GM12878 (cell line): Measurements from ENCODE around the gene BCS1L. TPM values are rescaled to one million over a fixed set of nuclear protein-coding genes. Genes with fewer than 3 reads are reported as not detected.

Source experiments
- ATAC-seq: fragments of 200-7000 bp; cut with Tn5 transposase; 3 replicates; pipeline ENCODE4 v1.9.1; 2020; ENCODE audit warnings: mild to moderate bottlenecking, moderate library complexity
- BruUV-seq: library from RNA; stranded (reverse); fragments of 400-500 nt; replicated peaks from 2 replicates; lab custom pipeline; 2021; lab: Mats Ljungman, UMichigan
- CTCF ChIA-PET: fragments of 300-600 bp; sonication (Branson Sonifier 250); formaldehyde crosslinking; extraction: SDS; loops from one replicate; lab custom pipeline; 2021; ENCODE audit warnings: inconsistent platforms; lab: Yijun Ruan, JAX
- POLR2A ChIA-PET: fragments of 350-600 bp; formaldehyde crosslinking; extraction: SDS; loops from one replicate; lab custom pipeline; 2021; ENCODE audit warnings: inconsistent platforms; lab: Charles Lee
- RAD21 ChIA-PET: fragments of 300-600 bp; sonication (Branson Sonifier 250); formaldehyde crosslinking; loops from one replicate; lab custom pipeline; 2023; ENCODE audit warnings: antibody characterized with exemption; ENCODE audit not compliant: unreplicated experiment; lab: Charles Lee
- SMC1A ChIA-PET: fragments of 300-600 bp; sonication (Branson Sonifier 250); formaldehyde crosslinking; loops from one replicate; lab custom pipeline; 2023; ENCODE audit not compliant: unreplicated experiment, uncharacterized antibody; lab: Charles Lee
- DNase-seq: peaks from one replicate; pipeline ENCODE4 v3.0.0-alpha.2; 2011; ENCODE audit warnings: low read depth, low spot score
- FAIRE-seq: peaks from 3 replicates; lab custom pipeline; 2011; peaks lifted over from hg19 to GRCh38; lab: Jason Lieb, UNC
- H2AFZ ChIP-seq: 2 replicates; pipeline ENCODE4 v1.6.0; 2011; ENCODE audit warnings: low read depth, low read length, control low read depth; ENCODE audit not compliant: control insufficient read depth
- H3K27ac ChIP-seq: 2 replicates; pipeline ENCODE4 v1.5.1; 2011; ENCODE audit warnings: control low read depth; ENCODE audit not compliant: control insufficient read depth, insufficient read depth
- H3K27me3 ChIP-seq, 2 experiments: replicated peaks in 1 of 2; 2 replicates each; pipeline versions ENCODE4 v1.6.0 to v1.6.1; 2011; ENCODE audit warnings: low read length in 1 of 2; ENCODE audit not compliant: control insufficient read depth in 2 of 2, insufficient read depth in 2 of 2
- H3K36me3 ChIP-seq, 2 experiments: 2 replicates each; pipeline ENCODE4 v1.5.1; 2011; ENCODE audit warnings: low read length in 1 of 2; ENCODE audit not compliant: control insufficient read depth in 2 of 2, insufficient read depth in 2 of 2
- H3K4me1 ChIP-seq: 2 replicates; pipeline ENCODE4 v1.6.1; 2011; ENCODE audit warnings: mild to moderate bottlenecking, low read length, moderate library complexity, mixed read lengths; ENCODE audit not compliant: control insufficient read depth, insufficient read depth
- H3K4me2 ChIP-seq: 2 replicates; pipeline ENCODE4 v1.6.0; 2011; ENCODE audit warnings: control low read depth; ENCODE audit not compliant: control insufficient read depth, insufficient read depth
- H3K4me3 ChIP-seq: fragments of 200-600 bp; sonication (generic); 2 replicates; pipeline ENCODE4 v1.5.1; 2016
- H3K79me2 ChIP-seq: 2 replicates; pipeline ENCODE4 v1.6.0; 2011; ENCODE audit warnings: low read length; ENCODE audit not compliant: control insufficient read depth, insufficient read depth
- H3K9ac ChIP-seq: 2 replicates; pipeline ENCODE4 v1.8.0; 2011; ENCODE audit warnings: low read length, control low read depth, mixed read lengths; ENCODE audit not compliant: control insufficient read depth, insufficient read depth
- H3K9me3 ChIP-seq: replicated peaks from 3 replicates; pipeline ENCODE4 v1.5.1; 2011; ENCODE audit warnings: mild to moderate bottlenecking, low read length; ENCODE audit not compliant: control insufficient read depth, insufficient read depth
- H4K20me1 ChIP-seq: 2 replicates; pipeline ENCODE4 v1.6.0; 2011; ENCODE audit not compliant: control insufficient read depth, insufficient read depth
- CHD4 ChIP-seq: fragments of 200-600 bp; sonication (generic); IDR thresholded peaks from 2 replicates; pipeline ENCODE4 v1.6.1; 2016; ENCODE audit warnings: mild to moderate bottlenecking
- MYB ChIP-seq: fragments of 150-350 bp; IDR thresholded peaks from 2 replicates; pipeline ENCODE4 v1.6.1; 2014; ENCODE audit warnings: mild to moderate bottlenecking, low read depth, low read length, borderline replicate concordance
- NR2F1 ChIP-seq: fragments of 450-650 bp; conservative IDR thresholded peaks from 2 replicates; pipeline ENCODE4 v1.6.1; 2017; ENCODE audit warnings: mild to moderate bottlenecking
- SP1 ChIP-seq: IDR thresholded peaks from one replicate; pipeline ENCODE4 v1.6.1; 2011; ENCODE audit warnings: low read depth, low read length
- WGBS: methylation state at CpG from one replicate; pipeline ENCODE4 v1.1.6; 2016; ENCODE audit warnings: low lambda C conversion rate; ENCODE audit not compliant: insufficient replicate concordance, insufficient coverage; ENCODE audit errors: missing lambda C conversion rate; 5-methylcytosine and 5-hydroxymethylcytosine counted together
- in situ Hi-C: fragments of 300-500 bp; cut with MboI; formaldehyde crosslinking; loops from 9 replicates; pipeline ENCODE4 v1.14.3; 2018; ENCODE audit warnings: mixed read lengths
- intact Hi-C: fragments of 100-400 bp; cut with micrococcal nuclease; formaldehyde crosslinking; loops from one replicate; pipeline ENCODE4 v1.14.2; 2022; ENCODE audit not compliant: unreplicated experiment
- polyA plus RNA-seq, 11 experiments: library from polyadenylated mRNA; depleted of rRNA in 4 of 11; unstranded in 6 of 11; stranded (reverse) in 5 of 11; fragments of >200 nt; fragmentation: Nextera tagmentation in 4 of 11; fragmentation: Illumina TruSeq in 1 of 11; extraction: Ambion mirVana in 4 of 11; extraction: Trizol in 1 of 11; gene quantifications; 1 replicate in 1 of 11; 2 replicates in 10 of 11; pipeline versions ENCODE4 v1.2.1 to v1.2.3, GENCODE V29; 2011 to 2016; ENCODE audit warnings: inconsistent platforms in 2 of 11, missing spikeins in 2 of 11, low read depth in 1 of 11
- total RNA-seq, 4 experiments: library from RNA; depleted of rRNA in 3 of 4; stranded (reverse); fragments of >200 nt in 3 of 4; fragmentation: Illumina TruSeq in 1 of 4; extraction: Trizol in 1 of 4; gene quantifications; 2 replicates each; pipeline versions ENCODE4 v1.2.1 to v1.2.3, GENCODE V29; 2013 to 2021
- TF ChIP-seq, protein P1 (sequence below): fragments of 150-350 bp; IDR thresholded peaks from 2 replicates; pipeline ENCODE4 v1.6.1; 2014; ENCODE audit warnings: mild to moderate bottlenecking, low read depth, low read length
- TF ChIP-seq, protein P2 (sequence below), 3 experiments: IDR thresholded peaks in 2 of 3; conservative IDR thresholded peaks in 1 of 3; 2 replicates each; pipeline ENCODE4 v1.5.1; 2011; ENCODE audit warnings: low read depth in 3 of 3, low read length in 3 of 3, mild to moderate bottlenecking in 3 of 3, control low read depth in 2 of 3, moderate library complexity in 2 of 3, inconsistent platforms in 1 of 3, mixed read lengths in 1 of 3; ENCODE audit not compliant: control insufficient read depth in 2 of 3, insufficient read depth in 1 of 3; ENCODE audit errors: extremely low read depth in 1 of 3

BCS1L gene
- total and polyA plus RNA-seq, 10 of the 15 experiments (the other 5 are each of a cell fraction or from before 2014, with no cell fraction given) = 40.4 to 114 (median 65.2) TPM

DNA sequence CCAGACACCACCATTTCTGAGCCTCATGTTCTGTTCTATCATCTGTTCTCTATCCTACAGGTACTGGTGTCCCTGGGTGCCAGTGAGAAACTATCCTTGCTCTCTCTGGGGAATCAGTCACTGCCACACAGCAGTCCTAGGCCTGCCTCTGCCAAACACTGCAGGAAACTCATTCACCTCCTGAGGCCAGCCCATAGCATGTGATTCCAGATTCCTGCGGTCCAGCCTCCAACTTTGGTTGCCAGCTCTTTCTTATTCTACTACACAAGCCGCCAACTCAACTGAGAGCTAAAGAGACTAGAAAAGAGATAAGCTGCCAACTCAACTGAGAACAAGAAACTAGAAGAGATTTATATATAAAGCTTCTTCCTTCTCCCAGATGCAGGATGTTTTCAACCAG, 42.3 kb downstream of the BCS1L start (continued):
- TF ChIP-seq, protein P1, sequence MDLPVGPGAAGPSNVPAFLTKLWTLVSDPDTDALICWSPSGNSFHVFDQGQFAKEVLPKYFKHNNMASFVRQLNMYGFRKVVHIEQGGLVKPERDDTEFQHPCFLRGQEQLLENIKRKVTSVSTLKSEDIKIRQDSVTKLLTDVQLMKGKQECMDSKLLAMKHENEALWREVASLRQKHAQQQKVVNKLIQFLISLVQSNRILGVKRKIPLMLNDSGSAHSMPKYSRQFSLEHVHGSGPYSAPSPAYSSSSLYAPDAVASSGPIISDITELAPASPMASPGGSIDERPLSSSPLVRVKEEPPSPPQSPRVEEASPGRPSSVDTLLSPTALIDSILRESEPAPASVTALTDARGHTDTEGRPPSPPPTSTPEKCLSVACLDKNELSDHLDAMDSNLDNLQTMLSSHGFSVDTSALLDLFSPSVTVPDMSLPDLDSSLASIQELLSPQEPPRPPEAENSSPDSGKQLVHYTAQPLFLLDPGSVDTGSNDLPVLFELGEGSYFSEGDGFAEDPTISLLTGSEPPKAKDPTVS = no peak
- TF ChIP-seq MYB (no peak), CHD4 (no peak)

DNA sequence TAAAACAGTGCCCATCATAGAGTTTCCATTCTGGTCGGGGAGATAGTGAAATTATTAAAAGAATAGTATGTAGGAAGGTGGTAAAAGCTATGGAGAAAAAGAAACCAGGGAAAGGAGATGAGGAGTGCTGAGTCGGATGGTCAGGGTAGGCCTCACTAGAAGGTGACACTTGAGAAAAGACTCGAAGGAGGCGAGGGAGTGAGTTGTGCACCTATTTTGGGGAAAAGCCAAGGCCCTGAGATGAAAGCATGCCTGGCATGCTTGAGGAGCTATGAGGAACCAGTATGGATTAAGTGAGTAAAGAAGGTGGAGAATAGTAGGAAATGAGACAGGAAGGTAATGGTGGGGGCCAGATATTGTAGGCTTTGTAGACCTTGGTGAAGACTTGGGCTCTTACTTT, 43.9 kb downstream of the BCS1L start:
- no peak overlapping the region for H3K27ac ChIP-seq
- no peak for TF ChIP-seq NR2F1
- no peak for TF ChIP-seq SP1
- TF ChIP-seq, protein P2, sequence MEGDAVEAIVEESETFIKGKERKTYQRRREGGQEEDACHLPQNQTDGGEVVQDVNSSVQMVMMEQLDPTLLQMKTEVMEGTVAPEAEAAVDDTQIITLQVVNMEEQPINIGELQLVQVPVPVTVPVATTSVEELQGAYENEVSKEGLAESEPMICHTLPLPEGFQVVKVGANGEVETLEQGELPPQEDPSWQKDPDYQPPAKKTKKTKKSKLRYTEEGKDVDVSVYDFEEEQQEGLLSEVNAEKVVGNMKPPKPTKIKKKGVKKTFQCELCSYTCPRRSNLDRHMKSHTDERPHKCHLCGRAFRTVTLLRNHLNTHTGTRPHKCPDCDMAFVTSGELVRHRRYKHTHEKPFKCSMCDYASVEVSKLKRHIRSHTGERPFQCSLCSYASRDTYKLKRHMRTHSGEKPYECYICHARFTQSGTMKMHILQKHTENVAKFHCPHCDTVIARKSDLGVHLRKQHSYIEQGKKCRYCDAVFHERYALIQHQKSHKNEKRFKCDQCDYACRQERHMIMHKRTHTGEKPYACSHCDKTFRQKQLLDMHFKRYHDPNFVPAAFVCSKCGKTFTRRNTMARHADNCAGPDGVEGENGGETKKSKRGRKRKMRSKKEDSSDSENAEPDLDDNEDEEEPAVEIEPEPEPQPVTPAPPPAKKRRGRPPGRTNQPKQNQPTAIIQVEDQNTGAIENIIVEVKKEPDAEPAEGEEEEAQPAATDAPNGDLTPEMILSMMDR (IDR thresholded peaks at IDR 0.05 in 2 of 3, conservative IDR thresholded peaks at IDR 0.05 in 1 of 3; ENCODE audit: control insufficient read depth in 2 of 3, extremely low read depth in 1 of 3, insufficient read depth in 1 of 3, low read depth in 3 of 3, low read length in 3 of 3) = no peak
- peaks cover 0 to 2% of the 10 kb centered on the region in 2 experiments; a peak in 1 of 4 replicates for H3K36me3 ChIP-seq
- BruUV-seq = no TSS peak
- SMC1A ChIA-PET = no interaction called here
- DNase-seq (no peak), FAIRE-seq (no peak), ATAC-seq (no peak)
- in situ Hi-C loops = no loop called here
- POLR2A ChIA-PET = no interaction called here
- WGBS = 86% methylated on average over 4 of the region's 4 CpGs
- CTCF ChIA-PET = no interaction called here
- no peaks in the 10 kb centered on the region for H3K9me3 ChIP-seq
- no peak overlapping the region for H3K4me2 ChIP-seq
- H3K4me1 ChIP-seq = peaks cover 7% of the 10 kb centered on the region
- intact Hi-C loops = no loop called here
- no peaks in the 10 kb centered on the region for H4K20me1 ChIP-seq
- H3K27me3 ChIP-seq = no peaks in the 10 kb centered on the region
- H3K9ac ChIP-seq = no peak overlapping the region
- H2AFZ ChIP-seq = no peak overlapping the region
- RAD21 ChIA-PET = no interaction called here
- H3K79me2 ChIP-seq = no peaks in the 10 kb centered on the region
- H3K4me3 ChIP-seq = no peak overlapping the region
